ENCODE data around the gene GSN. TPM values are rescaled to one million over a fixed set of nuclear protein-coding genes. Genes with fewer than 3 reads are reported as not detected.

The GSN gene
- total RNA-seq, 1 experiment from 2014 or later, result 278 TPM

DNA sequence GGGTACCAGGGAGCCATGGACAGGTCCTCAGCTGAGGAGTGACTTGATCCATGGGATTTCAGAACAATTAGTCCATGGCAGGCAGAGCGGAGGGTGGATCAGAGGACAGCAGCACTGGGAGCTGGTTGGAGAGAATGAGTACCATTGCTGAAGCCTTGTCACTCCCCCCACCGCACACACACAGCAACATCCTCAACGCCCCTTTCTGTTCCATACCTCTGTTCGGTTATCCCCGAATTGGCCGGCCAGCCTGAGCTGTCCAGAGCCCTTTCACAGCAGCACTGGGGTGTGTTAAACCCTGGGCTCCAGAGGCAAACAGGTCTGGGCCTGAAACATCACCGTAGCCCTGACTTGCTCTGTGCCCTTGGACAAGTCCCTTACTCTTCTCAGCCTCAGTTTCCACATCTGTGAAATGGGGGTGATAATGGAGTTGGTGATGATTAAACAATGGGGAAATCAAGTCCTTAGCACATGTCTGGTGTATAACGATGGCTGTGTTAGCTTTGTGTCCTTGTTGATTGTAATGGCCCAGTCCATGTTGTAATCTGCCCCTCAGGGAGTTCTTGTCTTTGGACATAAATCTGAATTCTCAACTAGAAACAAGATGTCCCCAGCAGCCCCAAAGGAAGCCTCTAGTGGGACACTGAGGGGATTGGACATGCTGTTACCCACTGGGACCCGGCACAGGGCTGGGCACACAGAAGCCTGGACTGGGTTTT is 16.9 kb downstream of the GSN start:
- H3K9me3 ChIP-seq (ENCODE audit: control insufficient read depth, insufficient read depth, low read depth, low read length), result no peaks in the 10 kb centered on the region
- H3K27me3 ChIP-seq (ENCODE audit: control insufficient read depth, insufficient read depth, low read length), result no peaks in the 10 kb centered on the region
- TF ChIP-seq SIN3A (IDR thresholded peaks at IDR 0.05; ENCODE audit: borderline replicate concordance, insufficient read depth, low read depth, low read length) (no peak), POLR2AphosphoS5 (IDR thresholded peaks at IDR 0.05; ENCODE audit: low read depth, low read length) (no peak), TCF7L2 (IDR thresholded peaks at IDR 0.05; ENCODE audit: low read depth, low read length) (no peak)
- TF ChIP-seq, protein P1, sequence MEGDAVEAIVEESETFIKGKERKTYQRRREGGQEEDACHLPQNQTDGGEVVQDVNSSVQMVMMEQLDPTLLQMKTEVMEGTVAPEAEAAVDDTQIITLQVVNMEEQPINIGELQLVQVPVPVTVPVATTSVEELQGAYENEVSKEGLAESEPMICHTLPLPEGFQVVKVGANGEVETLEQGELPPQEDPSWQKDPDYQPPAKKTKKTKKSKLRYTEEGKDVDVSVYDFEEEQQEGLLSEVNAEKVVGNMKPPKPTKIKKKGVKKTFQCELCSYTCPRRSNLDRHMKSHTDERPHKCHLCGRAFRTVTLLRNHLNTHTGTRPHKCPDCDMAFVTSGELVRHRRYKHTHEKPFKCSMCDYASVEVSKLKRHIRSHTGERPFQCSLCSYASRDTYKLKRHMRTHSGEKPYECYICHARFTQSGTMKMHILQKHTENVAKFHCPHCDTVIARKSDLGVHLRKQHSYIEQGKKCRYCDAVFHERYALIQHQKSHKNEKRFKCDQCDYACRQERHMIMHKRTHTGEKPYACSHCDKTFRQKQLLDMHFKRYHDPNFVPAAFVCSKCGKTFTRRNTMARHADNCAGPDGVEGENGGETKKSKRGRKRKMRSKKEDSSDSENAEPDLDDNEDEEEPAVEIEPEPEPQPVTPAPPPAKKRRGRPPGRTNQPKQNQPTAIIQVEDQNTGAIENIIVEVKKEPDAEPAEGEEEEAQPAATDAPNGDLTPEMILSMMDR (IDR thresholded peaks at IDR 0.05), result no peak
- TF ChIP-seq, protein P2, sequence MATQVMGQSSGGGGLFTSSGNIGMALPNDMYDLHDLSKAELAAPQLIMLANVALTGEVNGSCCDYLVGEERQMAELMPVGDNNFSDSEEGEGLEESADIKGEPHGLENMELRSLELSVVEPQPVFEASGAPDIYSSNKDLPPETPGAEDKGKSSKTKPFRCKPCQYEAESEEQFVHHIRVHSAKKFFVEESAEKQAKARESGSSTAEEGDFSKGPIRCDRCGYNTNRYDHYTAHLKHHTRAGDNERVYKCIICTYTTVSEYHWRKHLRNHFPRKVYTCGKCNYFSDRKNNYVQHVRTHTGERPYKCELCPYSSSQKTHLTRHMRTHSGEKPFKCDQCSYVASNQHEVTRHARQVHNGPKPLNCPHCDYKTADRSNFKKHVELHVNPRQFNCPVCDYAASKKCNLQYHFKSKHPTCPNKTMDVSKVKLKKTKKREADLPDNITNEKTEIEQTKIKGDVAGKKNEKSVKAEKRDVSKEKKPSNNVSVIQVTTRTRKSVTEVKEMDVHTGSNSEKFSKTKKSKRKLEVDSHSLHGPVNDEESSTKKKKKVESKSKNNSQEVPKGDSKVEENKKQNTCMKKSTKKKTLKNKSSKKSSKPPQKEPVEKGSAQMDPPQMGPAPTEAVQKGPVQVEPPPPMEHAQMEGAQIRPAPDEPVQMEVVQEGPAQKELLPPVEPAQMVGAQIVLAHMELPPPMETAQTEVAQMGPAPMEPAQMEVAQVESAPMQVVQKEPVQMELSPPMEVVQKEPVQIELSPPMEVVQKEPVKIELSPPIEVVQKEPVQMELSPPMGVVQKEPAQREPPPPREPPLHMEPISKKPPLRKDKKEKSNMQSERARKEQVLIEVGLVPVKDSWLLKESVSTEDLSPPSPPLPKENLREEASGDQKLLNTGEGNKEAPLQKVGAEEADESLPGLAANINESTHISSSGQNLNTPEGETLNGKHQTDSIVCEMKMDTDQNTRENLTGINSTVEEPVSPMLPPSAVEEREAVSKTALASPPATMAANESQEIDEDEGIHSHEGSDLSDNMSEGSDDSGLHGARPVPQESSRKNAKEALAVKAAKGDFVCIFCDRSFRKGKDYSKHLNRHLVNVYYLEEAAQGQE (IDR thresholded peaks at IDR 0.05; ENCODE audit: insufficient read depth in 1 of 2, low read depth in 2 of 2, low read length in 1 of 2), result no peak
- ChIA-PET POLR2A (no interaction called here), CTCF (interaction anchor here (0.6 kb wide), 1 partner anchor 61 kb away, joined by 3 read pairs; no protein-coding TSS in a partner anchor)
- H3K4me3 ChIP-seq (ENCODE audit: low read depth in 2 of 2, low read length in 2 of 2), result no peak overlapping the region
- no peak for ATAC-seq
- intact Hi-C loops (cut with micrococcal nuclease; ENCODE audit: unreplicated experiment), result loop anchor here (5.0 kb wide), 1 partner anchor 73 kb away; no protein-coding TSS in a partner anchor
- H3K36me3 ChIP-seq (ENCODE audit: control insufficient read depth, insufficient read depth, low read length), result no peaks in the 10 kb centered on the region
- in situ Hi-C loops (cut with HindIII; ENCODE audit: low pct_unique_long_range_greater_than_20kb, low sequenced_read_pairs), result no loop called here
- H3K27ac ChIP-seq (ENCODE audit: low read length), result peak overlapping the region; percentile 99
- no peak for DNase-seq (ENCODE audit: low read depth, low spot score)
- no TSS peak for BruUV-seq (replicated peaks)
- H3K4me1 ChIP-seq (ENCODE audit: control insufficient read depth, insufficient read depth, low read length), result peaks cover 94% of the 10 kb centered on the region

DNA sequence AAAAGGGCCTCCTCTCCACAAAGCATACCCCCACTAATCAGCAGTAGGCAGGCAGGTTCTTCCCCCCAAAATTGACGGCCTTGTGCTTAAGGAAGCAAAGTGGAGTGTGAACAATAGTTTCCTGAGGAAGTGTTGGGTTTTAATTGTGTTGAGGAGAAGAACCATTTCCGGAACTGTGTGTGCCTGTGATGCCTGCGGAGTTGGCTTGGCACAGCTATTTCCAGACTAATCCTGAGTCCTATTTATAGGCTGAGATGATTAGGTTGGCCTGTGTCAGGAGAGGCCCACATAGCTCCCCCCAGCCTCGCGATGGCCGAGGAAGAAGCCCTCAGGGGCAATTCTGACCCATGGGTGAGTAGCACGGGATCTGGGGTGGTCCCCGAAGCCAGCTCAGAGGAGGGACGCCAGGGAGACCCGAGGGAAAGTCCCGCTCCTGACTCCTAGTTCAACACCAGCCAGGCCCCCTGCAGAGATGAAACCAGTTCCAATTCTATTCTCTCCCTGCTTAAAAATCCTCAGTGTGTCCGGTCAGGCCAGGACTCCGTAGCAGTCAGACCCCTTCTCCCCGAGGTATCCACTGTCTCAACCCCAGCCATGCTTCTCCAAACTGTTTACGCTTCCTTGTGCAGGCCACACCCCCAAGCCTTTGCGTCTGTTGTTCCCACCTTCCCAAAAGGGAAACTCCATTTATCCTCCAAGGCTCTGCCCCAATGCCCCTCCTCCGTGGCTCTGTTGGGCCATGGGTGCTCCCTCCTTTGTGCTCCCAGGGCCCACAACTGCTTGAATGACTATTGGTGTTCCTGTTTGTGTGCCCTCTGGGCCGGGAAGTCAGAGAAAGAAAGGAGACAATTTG is 18.1 kb downstream of the GSN start:
- peak; percentile 26 for ATAC-seq
- intact Hi-C loops (cut with micrococcal nuclease; ENCODE audit: unreplicated experiment), result no loop called here
- Histone ChIP-seq H3K4me3 (ENCODE audit: low read depth in 2 of 2, low read length in 2 of 2) (peak overlapping the region in 1 of 2 experiments; percentile 18; a peak in 2 of 4 replicates), H3K27me3 (ENCODE audit: control insufficient read depth, insufficient read depth, low read length) (no peaks in the 10 kb centered on the region), H3K9me3 (ENCODE audit: control insufficient read depth, insufficient read depth, low read depth, low read length) (no peaks in the 10 kb centered on the region), H3K4me1 (ENCODE audit: control insufficient read depth, insufficient read depth, low read length) (peaks cover 86% of the 10 kb centered on the region), H3K27ac (ENCODE audit: low read length) (peak overlapping the region; percentile 99), H3K36me3 (ENCODE audit: control insufficient read depth, insufficient read depth, low read length) (no peaks in the 10 kb centered on the region)
- DNase-seq (ENCODE audit: low read depth, low spot score), result no peak
- POLR2A ChIA-PET, result no interaction called here
- TF ChIP-seq SIN3A (IDR thresholded peaks at IDR 0.05; ENCODE audit: borderline replicate concordance, insufficient read depth, low read depth, low read length) (no peak), POLR2AphosphoS5 (IDR thresholded peaks at IDR 0.05; ENCODE audit: low read depth, low read length) (no peak), TCF7L2 (IDR thresholded peaks at IDR 0.05; ENCODE audit: low read depth, low read length) (no peak; the same call in 1 of the 2 replicates)
- TF ChIP-seq, protein P1 (IDR thresholded peaks at IDR 0.05), result no peak
- TF ChIP-seq, protein P2 (IDR thresholded peaks at IDR 0.05; ENCODE audit: insufficient read depth in 1 of 2, low read depth in 2 of 2, low read length in 1 of 2), result no peak
- CTCF ChIA-PET, result interaction anchor here (1.3 kb wide), 1 partner anchor 114 kb away, joined by 3 read pairs; no protein-coding TSS in a partner anchor
- BruUV-seq (replicated peaks), result no TSS peak
- in situ Hi-C loops (cut with HindIII; ENCODE audit: low pct_unique_long_range_greater_than_20kb, low sequenced_read_pairs), result no loop called here
